C4-2B (cell line): ENCODE measurements around the gene PLG.
A peak's percentile ranks its signal among the peaks of the same experiment; 100 is the strongest.
"Not testable (repeated sequence)": the region's sequence is repeated elsewhere in the genome, so short reads cannot be mapped to it uniquely, and the experiment has no call there.

Source experiments
- H3K27ac ChIP-seq: fragments of 450-650 bp; 2 replicates; pipeline ENCODE4 v1.5.1; 2017
- ZFX ChIP-seq: fragments of 450-650 bp; IDR thresholded peaks from 2 replicates; pipeline ENCODE4 v1.6.1; 2017
- TF ChIP-seq, protein P1 (sequence below): fragments of 450-650 bp; conservative IDR thresholded peaks from 2 replicates; pipeline ENCODE4 v1.5.1; 2017; ENCODE audit warnings: mild to moderate bottlenecking

The PLG gene

DNA sequence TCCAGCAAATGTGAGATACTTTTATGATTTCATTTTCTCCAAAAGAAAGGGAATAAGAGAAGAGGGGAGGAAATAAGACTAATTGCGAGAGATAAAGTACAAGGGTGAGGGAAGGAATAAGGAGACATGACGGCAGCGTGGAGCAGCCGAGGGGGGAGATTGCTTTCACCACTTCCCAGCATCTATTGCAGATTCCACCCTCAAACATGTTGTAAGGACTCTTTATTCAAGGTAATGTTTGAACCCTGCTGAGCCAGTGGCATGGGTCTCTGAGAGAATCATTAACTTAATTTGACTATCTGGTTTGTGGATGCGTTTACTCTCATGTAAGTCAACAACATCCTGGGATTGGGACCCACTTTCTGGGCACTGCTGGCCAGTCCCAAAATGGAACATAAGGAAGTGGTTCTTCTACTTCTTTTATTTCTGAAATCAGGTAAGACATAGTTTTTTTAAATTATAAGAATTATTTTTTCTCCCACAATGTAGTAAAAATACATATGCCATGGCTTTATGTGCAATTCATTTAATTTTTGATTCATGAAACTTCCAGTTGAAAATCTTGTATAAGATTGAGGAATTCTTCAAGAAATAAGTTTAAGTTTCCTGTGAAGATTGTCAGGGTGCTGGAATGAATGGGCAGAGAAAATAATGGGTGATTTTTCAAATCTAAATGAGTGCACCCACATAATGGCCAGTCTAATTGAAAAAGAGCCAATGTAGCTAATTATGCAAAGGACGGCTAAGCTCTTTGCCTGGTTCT is at the start of gene PLG:
PLG (plus strand) TSS at position 327 of the 763 bp plus-strand sequence; CDS start at position 388, 61 bp downstream.
- H3K27ac ChIP-seq, result not testable (repeated sequence)

DNA sequence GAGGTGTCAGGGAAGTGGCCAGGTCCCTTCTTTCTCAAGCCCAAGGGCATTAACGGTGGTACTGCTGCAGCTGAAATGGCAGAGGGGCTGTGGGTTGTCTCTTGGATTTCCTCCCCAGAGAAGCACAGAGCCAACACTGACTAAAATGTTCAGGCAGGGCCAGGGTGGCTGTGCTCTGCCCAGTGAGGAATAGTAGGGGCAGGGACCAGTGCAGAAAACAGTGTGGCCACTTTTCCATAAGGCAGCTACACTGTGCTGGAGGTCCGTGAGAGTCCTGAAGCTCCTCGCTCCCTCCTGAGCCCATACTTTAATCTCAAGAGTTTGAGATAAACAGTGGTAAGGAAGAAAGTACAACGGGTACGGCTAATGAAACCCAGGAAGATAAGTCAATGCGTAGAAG is 42.5 kb upstream of the PLG start:
- no peak overlapping the region for H3K27ac ChIP-seq
- TF ChIP-seq, protein P1, sequence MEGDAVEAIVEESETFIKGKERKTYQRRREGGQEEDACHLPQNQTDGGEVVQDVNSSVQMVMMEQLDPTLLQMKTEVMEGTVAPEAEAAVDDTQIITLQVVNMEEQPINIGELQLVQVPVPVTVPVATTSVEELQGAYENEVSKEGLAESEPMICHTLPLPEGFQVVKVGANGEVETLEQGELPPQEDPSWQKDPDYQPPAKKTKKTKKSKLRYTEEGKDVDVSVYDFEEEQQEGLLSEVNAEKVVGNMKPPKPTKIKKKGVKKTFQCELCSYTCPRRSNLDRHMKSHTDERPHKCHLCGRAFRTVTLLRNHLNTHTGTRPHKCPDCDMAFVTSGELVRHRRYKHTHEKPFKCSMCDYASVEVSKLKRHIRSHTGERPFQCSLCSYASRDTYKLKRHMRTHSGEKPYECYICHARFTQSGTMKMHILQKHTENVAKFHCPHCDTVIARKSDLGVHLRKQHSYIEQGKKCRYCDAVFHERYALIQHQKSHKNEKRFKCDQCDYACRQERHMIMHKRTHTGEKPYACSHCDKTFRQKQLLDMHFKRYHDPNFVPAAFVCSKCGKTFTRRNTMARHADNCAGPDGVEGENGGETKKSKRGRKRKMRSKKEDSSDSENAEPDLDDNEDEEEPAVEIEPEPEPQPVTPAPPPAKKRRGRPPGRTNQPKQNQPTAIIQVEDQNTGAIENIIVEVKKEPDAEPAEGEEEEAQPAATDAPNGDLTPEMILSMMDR, result no peak
- no peak for TF ChIP-seq ZFX

DNA sequence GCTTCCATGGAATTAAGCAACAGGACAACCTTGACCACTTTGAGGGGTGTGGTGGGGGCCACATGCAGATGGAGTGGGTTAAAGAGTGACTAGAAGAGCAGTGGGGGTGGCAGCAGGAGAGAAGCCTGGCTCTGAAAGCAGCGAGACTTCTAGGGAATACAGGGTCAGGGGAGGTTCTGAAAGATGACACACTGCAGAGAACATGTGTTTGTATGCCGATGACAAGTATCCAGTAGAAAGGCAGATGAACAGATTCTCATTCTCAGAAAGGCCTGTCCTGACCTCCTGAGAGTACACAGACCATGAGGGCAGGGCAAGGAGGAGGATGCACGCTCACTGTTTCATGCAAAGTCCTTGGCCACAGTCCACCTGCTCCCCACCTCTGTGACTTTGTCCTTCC is 40.8 kb upstream of the PLG start:
- H3K27ac ChIP-seq, result no peak overlapping the region
- TF ChIP-seq, protein P1, result no peak
- TF ChIP-seq ZFX, result no peak

DNA sequence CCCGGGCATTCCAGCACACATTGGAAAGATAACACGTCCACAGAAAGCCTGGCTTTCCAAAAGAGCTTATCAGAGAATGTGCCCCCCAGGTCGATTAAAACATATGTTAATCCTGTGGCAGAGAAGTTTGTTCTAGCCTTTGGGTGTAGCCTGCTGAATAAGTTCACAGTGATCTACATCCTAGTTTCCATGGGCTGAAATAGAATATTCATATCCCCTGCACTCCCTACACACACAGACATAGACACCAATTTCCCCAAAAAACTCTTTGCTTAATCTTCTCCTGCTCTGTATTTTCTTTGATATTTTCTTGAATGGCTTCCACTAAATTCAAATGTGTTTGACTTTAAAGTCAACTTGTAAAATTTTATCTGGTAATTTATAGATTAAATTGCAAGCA is 39.6 kb upstream of the PLG start:
- H3K27ac ChIP-seq, result no peak overlapping the region
- no peak for TF ChIP-seq ZFX
- TF ChIP-seq, protein P1, result no peak

DNA sequence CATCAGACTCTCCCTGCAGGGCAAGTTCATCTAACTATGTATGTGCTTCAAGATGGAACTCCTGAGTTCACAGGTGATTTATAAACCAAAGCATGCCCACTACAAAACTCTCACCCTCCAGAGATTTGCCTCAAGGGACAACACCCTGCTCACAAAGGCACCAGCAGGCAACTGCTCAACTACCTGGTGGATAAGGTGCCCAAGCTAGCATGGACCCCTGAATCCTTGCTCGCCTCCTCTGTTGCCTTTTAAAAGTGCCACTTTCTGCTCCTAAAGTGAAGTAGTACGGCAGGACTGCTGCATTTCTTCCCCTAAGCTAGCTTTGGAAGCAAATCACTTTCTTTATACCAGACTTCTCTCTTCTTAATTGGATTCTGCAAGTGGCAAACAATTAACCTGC is 39.2 kb upstream of the PLG start:
- H3K27ac ChIP-seq, result no peak overlapping the region
- no peak for TF ChIP-seq ZFX
- TF ChIP-seq, protein P1, result no peak

DNA sequence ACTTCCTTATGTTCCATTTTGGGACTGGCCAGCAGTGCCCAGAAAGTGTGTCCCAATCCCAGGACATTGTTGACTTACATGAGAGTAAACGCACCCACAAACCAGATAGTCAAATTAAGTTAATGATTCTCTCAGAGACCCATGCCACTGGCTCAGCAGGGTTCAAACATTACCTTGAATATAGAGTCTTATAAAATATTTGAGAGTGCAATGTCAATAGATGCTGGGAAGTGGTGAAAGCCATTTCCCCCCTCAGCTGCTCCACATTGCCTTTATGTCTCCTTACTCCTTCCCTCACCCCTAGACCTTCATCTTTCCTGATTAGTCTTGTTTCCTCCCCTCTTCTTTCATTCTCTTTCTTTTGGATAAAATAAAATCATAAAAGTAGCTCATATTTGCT is 37.8 kb upstream of the PLG start, which contains the start of gene LPA:
LPA (minus strand) TSS at position 78 of the 400 bp plus-strand sequence; CDS start at position 17, 61 bp downstream.
- not testable (repeated sequence) for H3K27ac ChIP-seq

DNA sequence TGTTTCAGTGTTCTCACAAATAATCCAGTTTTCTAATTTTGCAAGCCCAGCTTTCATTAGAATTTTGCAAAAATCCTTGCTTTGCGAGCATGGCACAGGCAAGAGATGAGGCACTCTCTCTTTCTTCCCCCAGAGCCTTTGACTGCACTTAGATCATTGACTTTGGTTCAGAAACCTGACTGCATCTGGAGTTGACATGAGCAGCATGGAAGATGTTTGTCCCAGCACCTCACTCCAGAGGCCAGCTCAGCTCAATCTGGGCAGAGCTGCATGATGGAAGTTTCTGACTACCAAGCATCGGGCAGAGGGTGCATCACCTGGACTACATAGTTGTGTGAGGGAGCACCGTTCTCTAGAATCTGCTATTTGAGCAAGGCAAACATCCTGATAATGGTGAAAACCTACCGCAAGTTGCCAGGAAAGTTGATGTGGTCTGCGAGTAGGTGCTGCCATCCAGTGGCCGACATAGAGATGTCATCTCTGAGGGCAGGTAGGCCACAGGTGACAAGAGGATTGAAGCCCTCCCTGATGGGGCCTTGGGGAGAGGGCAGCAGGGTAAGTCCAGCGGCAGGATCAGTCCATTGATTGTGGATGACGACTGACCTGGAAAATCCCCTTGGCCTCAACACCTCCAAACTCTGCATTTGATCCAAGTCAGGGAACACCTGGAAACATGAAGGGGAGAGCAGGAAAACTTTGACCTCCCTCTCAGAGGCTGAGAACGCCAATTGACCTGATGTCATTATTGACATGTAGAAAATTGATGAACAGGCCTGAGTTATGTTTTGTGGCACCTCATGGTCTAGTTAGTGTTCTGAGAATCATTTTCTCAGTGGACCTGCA is 34.2 kb upstream of the PLG start:
- no peak for TF ChIP-seq ZFX
- TF ChIP-seq, protein P1, result peak; percentile 77
- no peak overlapping the region for H3K27ac ChIP-seq

DNA sequence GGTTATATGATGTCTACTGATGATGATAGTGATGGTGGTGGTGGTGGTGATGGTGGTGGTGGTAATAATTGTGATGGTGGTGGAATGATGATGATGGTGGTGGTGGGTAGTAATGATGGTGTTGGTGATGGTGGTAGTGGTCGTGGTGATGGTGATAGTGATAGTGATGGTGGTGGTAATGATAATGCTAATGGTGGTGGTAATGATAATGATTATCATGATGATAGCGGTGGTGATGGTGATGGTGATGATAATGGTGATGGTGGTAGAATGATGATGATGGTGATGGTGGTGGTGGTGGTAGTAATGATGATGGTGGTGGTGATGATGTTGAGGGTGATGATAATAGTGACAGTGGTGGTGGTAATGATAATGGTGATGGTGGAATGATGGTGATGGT is 33.5 kb upstream of the PLG start:
- no peak overlapping the region for H3K27ac ChIP-seq
- TF ChIP-seq, protein P1, result no peak
- no peak for TF ChIP-seq ZFX

DNA sequence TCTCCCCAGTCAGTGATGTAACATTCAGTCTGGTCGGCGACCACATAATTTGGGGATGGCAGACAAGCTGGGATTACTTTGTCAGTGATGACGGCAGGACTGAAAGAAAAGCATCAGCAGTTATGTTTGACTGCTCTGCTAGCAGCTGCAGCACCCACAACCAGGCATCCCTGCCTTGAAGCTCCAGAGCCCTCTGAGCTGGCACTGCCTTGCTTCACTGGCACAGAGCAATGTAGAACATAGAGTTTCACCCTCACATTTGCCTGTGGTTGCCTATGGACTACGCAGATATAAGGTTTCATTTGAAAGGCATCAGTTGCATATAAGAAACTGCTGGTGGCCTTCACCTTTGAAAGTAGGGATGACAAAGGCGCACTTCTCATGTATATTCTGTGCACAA is 25.6 kb upstream of the PLG start:
- not testable (repeated sequence) for H3K27ac ChIP-seq
